Uterus (tissue), 4 donors: ENCODE data around the gene TMEM255A. TPM values are rescaled to one million over a fixed set of nuclear protein-coding genes. Genes with fewer than 3 reads are reported as not detected.

ENCODE experiments used
- DNase-seq, 2 donors: peaks; one replicate each; pipeline ENCODE4 v3.0.0-alpha.2; 2019 to 2020
- H3K27ac ChIP-seq, 2 donors: fragments of 200-600 bp; sonication (generic); 1 replicate in 1 of 2; 2 replicates in 1 of 2; pipeline ENCODE4 v1.5.1; 2016 to 2018
- H3K27me3 ChIP-seq, 2 donors: fragments of 200-600 bp; sonication (generic); one replicate each; pipeline ENCODE4 v1.5.1; 2018 to 2019; ENCODE audit warnings: control low read depth in 1 of 2
- H3K36me3 ChIP-seq, 2 donors: fragments of 200-600 bp; sonication (generic); one replicate each; pipeline ENCODE4 v1.5.1; 2019; ENCODE audit warnings: control low read depth in 1 of 2
- H3K4me1 ChIP-seq, 2 donors: fragments of 200-600 bp; sonication (generic); one replicate each; pipeline ENCODE4 v1.5.1; 2018 to 2019; ENCODE audit warnings: control low read depth in 1 of 2
- H3K4me3 ChIP-seq, 2 donors: fragments of 200-600 bp; sonication (generic); 1 replicate in 1 of 2; 2 replicates in 1 of 2; pipeline ENCODE4 v1.5.1; 2018 to 2019; ENCODE audit warnings: mild to moderate bottlenecking in 1 of 2
- H3K9me3 ChIP-seq, 2 donors: fragments of 200-600 bp; sonication (generic); one replicate each; pipeline ENCODE4 v1.5.1; 2019; ENCODE audit warnings: control low read depth in 1 of 2
- CTCF ChIP-seq, 4 experiments: fragments of 200-600 bp in 2 of 4; fragments of 450-650 bp in 2 of 4; sonication (generic) in 2 of 4; IDR thresholded peaks; one replicate each; pipeline ENCODE4 v1.5.1; 2016 to 2019; ENCODE audit warnings: antibody characterized with exemption in 4 of 4, mild to moderate bottlenecking in 2 of 4, moderate library complexity in 1 of 4
- POLR2A ChIP-seq, 2 donors: fragments of 450-650 bp; IDR thresholded peaks; one replicate each; pipeline ENCODE4 v1.6.1; 2016; ENCODE audit warnings: antibody characterized with exemption in 2 of 2, mild to moderate bottlenecking in 1 of 2, moderate library complexity in 1 of 2
- intact Hi-C: fragments of 100-400 bp; cut with DNase I; formaldehyde crosslinking; loops from one replicate; pipeline ENCODE4 v1.15.1; 2023; ENCODE audit warnings: low total_unique reads
- total RNA-seq, 4 donors: library from RNA; depleted of rRNA in 3 of 4; stranded (reverse); fragments of >200 nt in 3 of 4; gene quantifications; one replicate each; pipeline versions ENCODE4 v1.1.0 to v1.2.4, GENCODE V29; 2014 to 2023
- donor health status: DM: yes; HTN: yes; CAD: no.

The TMEM255A gene
- total RNA-seq, 4 donors from 2014 or later: 0.51 to 5.7 (median 1.6) TPM

GRCh38 chrX:120315776-120316175 lies 4.5 kb upstream of the TMEM255A start:
- Histone ChIP-seq H3K36me3 (no peaks in the 10 kb centered on the region), H3K4me1 (no peaks in the 10 kb centered on the region), H3K9me3 (no peaks in the 10 kb centered on the region), H3K27ac (no peak overlapping the region), H3K4me3 (no peak overlapping the region), H3K27me3 (peaks cover 0 to 5% of the 10 kb centered on the region in 2 donors)
- intact Hi-C loops: no loop called here
- no peak for DNase-seq
- no peak for TF ChIP-seq POLR2A (IDR thresholded peaks at IDR 0.05)
- TF ChIP-seq CTCF (IDR thresholded peaks at IDR 0.05): no peak

- H3K36me3 ChIP-seq: no peaks in the 10 kb centered on the region
- no peak overlapping the region for H3K27ac ChIP-seq
- TF ChIP-seq CTCF (IDR thresholded peaks at IDR 0.05): no peak
- TF ChIP-seq POLR2A (IDR thresholded peaks at IDR 0.05): no peak
- peaks cover 0 to 5% of the 10 kb centered on the region in 2 donors for H3K27me3 ChIP-seq
- no peaks in the 10 kb centered on the region for H3K9me3 ChIP-seq
- no peaks in the 10 kb centered on the region for H3K4me1 ChIP-seq
- no peak overlapping the region for H3K4me3 ChIP-seq
- DNase-seq: no peak
- intact Hi-C loops: no loop called here
Measured at GRCh38 chrX:120311727-120312063, 434 bp upstream of the TMEM255A start.

- intact Hi-C loops: no loop called here
- Histone ChIP-seq H3K27me3 (no peaks in the 10 kb centered on the region), H3K4me3 (peak overlapping the region; percentile 7 to 48), H3K27ac (peak overlapping the region in 1 of 2 donors; percentile 31), H3K4me1 (no peaks in the 10 kb centered on the region), H3K36me3 (no peaks in the 10 kb centered on the region), H3K9me3 (no peaks in the 10 kb centered on the region)
- peak; percentile 23 to 25 for DNase-seq
- no peak for TF ChIP-seq POLR2A (IDR thresholded peaks at IDR 0.05)
- TF ChIP-seq CTCF (IDR thresholded peaks at IDR 0.05): no peak
Measured at GRCh38 chrX:120309873-120310705, 1.2 kb downstream of the TMEM255A start.

GRCh38 chrX:120308959-120309872 lies 2.0 kb downstream of the TMEM255A start:
- peak overlapping the region in 1 of 2 donors; percentile 60 for H3K27ac ChIP-seq
- TF ChIP-seq POLR2A (IDR thresholded peaks at IDR 0.05) (no peak), CTCF (IDR thresholded peaks at IDR 0.05) (peak in 2 of 4 experiments; percentile 30 to 41)
- intact Hi-C loops: no loop called here

GRCh38 chrX:120308558-120308957 lies 2.7 kb downstream of the TMEM255A start:
- Histone ChIP-seq H3K9me3 (no peaks in the 10 kb centered on the region), H3K4me3 (no peak overlapping the region), H3K27ac (no peak overlapping the region), H3K36me3 (no peaks in the 10 kb centered on the region), H3K27me3 (no peaks in the 10 kb centered on the region), H3K4me1 (no peaks in the 10 kb centered on the region)
- peak; percentile 16 to 23 for DNase-seq
- intact Hi-C loops: no loop called here
- TF ChIP-seq CTCF (IDR thresholded peaks at IDR 0.05) (no peak), POLR2A (IDR thresholded peaks at IDR 0.05) (no peak)

More at GRCh38 chrX:120308959-120309872, 2.0 kb downstream of the TMEM255A start:
- no peaks in the 10 kb centered on the region for H3K9me3 ChIP-seq
- H3K4me3 ChIP-seq: peak overlapping the region; percentile 11 to 48
- no peaks in the 10 kb centered on the region for H3K4me1 ChIP-seq
- H3K36me3 ChIP-seq: no peaks in the 10 kb centered on the region
- H3K27me3 ChIP-seq: no peaks in the 10 kb centered on the region
- DNase-seq: peak; percentile 57 to 73
